Ascending aorta (tissue), 2 donors: ENCODE data around the gene SS18L1. TPM values are rescaled to one million over a fixed set of nuclear protein-coding genes. Genes with fewer than 3 reads are reported as not detected.

Experiments used
- DNase-seq, 2 donors: peaks; one replicate each; pipeline ENCODE4 v3.0.0-alpha.2; 2019; ENCODE audit warnings: low spot score in 2 of 2
- H3K27ac ChIP-seq, 2 donors: fragments of 200-600 bp; sonication (generic); one replicate each; pipeline ENCODE4 v1.5.1; 2016 to 2017; ENCODE audit warnings: mild to moderate bottlenecking in 1 of 2
- H3K27me3 ChIP-seq: fragments of 200-600 bp; sonication (generic); one replicate; pipeline ENCODE4 v1.5.1; 2017
- H3K36me3 ChIP-seq, 2 donors: fragments of 200-600 bp; sonication (generic); one replicate each; pipeline ENCODE4 v1.5.1; 2016
- H3K4me1 ChIP-seq, 2 donors: fragments of 200-600 bp; sonication (generic); one replicate each; pipeline ENCODE4 v1.5.1; 2016 to 2017; ENCODE audit warnings: mild to moderate bottlenecking in 1 of 2
- H3K4me3 ChIP-seq, 2 donors: fragments of 200-600 bp; sonication (generic); one replicate each; pipeline ENCODE4 v1.5.1; 2016 to 2017; ENCODE audit warnings: mild to moderate bottlenecking in 1 of 2
- H3K9me3 ChIP-seq, 2 donors: fragments of 200-600 bp; sonication (generic); one replicate each; pipeline ENCODE4 v1.5.1; 2016
- CTCF ChIP-seq, 3 experiments: fragments of 200-600 bp in 2 of 3; fragments of 450-650 bp in 1 of 3; sonication (generic) in 2 of 3; IDR thresholded peaks; one replicate each; pipeline ENCODE4 v1.5.1; 2016 to 2019; ENCODE audit warnings: antibody characterized with exemption in 3 of 3, mild to moderate bottlenecking in 1 of 3, moderate library complexity in 1 of 3
- intact Hi-C: fragments of 100-400 bp; cut with DNase I; formaldehyde crosslinking; loops from one replicate; pipeline ENCODE4 v1.15.1; 2023
- total RNA-seq: library from RNA; depleted of rRNA; stranded (reverse); fragments of >200 nt; gene quantifications from one replicate; pipeline ENCODE4 v1.1.0, GENCODE V29; 2016

The SS18L1 gene
- total RNA-seq, 1 donor from 2014 or later, result 39.8 TPM

GRCh38 chr20:62133864-62134263, 9.7 kb upstream of the SS18L1 start:
- Histone ChIP-seq H3K27ac (no peak overlapping the region), H3K36me3 (peaks cover 55 to 96% of the 10 kb centered on the region in 2 donors), H3K4me3 (no peak overlapping the region), H3K9me3 (no peaks in the 10 kb centered on the region), H3K27me3 (no peaks in the 10 kb centered on the region), H3K4me1 (no peaks in the 10 kb centered on the region)
- DNase-seq, result no peak
- TF ChIP-seq CTCF (IDR thresholded peaks at IDR 0.05), result no peak
- intact Hi-C loops, result no loop called here

- Histone ChIP-seq H3K27ac (peak overlapping the region; percentile 17 to 60), H3K4me1 (no peaks in the 10 kb centered on the region), H3K9me3 (no peaks in the 10 kb centered on the region), H3K4me3 (no peak overlapping the region), H3K36me3 (peaks cover 55 to 96% of the 10 kb centered on the region in 2 donors), H3K27me3 (no peaks in the 10 kb centered on the region)
- intact Hi-C loops, result no loop called here
- TF ChIP-seq CTCF (IDR thresholded peaks at IDR 0.05), result no peak
- DNase-seq, result peak in 1 of 2 donors; percentile 71
These were observed 8.8 kb upstream of the SS18L1 start for GRCh38 chr20:62134735-62135231.

- Histone ChIP-seq H3K27me3 (no peaks in the 10 kb centered on the region), H3K4me3 (no peak overlapping the region), H3K27ac (peak overlapping the region in 1 of 2 donors; percentile 13), H3K36me3 (peaks cover 52 to 95% of the 10 kb centered on the region in 2 donors), H3K4me1 (peaks cover 0 to 6% of the 10 kb centered on the region in 2 donors), H3K9me3 (no peaks in the 10 kb centered on the region)
- no peak for TF ChIP-seq CTCF (IDR thresholded peaks at IDR 0.05)
- DNase-seq, result no peak
- intact Hi-C loops, result loop anchor here (2.0 kb wide), 1 partner anchor 125 kb away; no protein-coding TSS in a partner anchor
These were observed 7.8 kb upstream of the SS18L1 start for GRCh38 chr20:62135573-62136266.

GRCh38 chr20:62136283-62137091, 7.1 kb upstream of the SS18L1 start:
- intact Hi-C loops, result loop anchor here (2.0 kb wide), 1 partner anchor 126 kb away; no protein-coding TSS in a partner anchor
- DNase-seq, result peak in 1 of 2 donors; percentile 84
- Histone ChIP-seq H3K27ac (peak overlapping the region in 1 of 2 donors; percentile 33), H3K9me3 (no peaks in the 10 kb centered on the region), H3K4me1 (peaks cover under 1 to 13% of the 10 kb centered on the region in 2 donors), H3K27me3 (no peaks in the 10 kb centered on the region), H3K36me3 (peaks cover 44 to 87% of the 10 kb centered on the region in 2 donors), H3K4me3 (no peak overlapping the region)
- peak; percentile 53 to 77 (median 65) for TF ChIP-seq CTCF (IDR thresholded peaks at IDR 0.05)

- no peak overlapping the region for H3K4me3 ChIP-seq
- H3K9me3 ChIP-seq, result no peaks in the 10 kb centered on the region
- H3K36me3 ChIP-seq, result peaks cover 40 to 82% of the 10 kb centered on the region in 2 donors
- no peak overlapping the region for H3K27ac ChIP-seq
- no peak for DNase-seq
- intact Hi-C loops, result loop anchor here (2.0 kb wide), 1 partner anchor 126 kb away; no protein-coding TSS in a partner anchor
- no peaks in the 10 kb centered on the region for H3K27me3 ChIP-seq
- TF ChIP-seq CTCF (IDR thresholded peaks at IDR 0.05), result no peak
- peaks cover 6 to 18% of the 10 kb centered on the region in 2 donors for H3K4me1 ChIP-seq
These were observed 6.5 kb upstream of the SS18L1 start for GRCh38 chr20:62137092-62137384.
